ENCODE measurements around the gene DHFR2.
"Not testable (repeated sequence)": the region's sequence is repeated elsewhere in the genome, so short reads cannot be mapped to it uniquely, and the experiment has no call there.

The DHFR2 gene

GRCh38 chr3:94065122-94065521 lies 2.4 kb upstream of the DHFR2 start:
- peak in 1 of 3 donors; percentile 6 for DNase-seq

DNA sequence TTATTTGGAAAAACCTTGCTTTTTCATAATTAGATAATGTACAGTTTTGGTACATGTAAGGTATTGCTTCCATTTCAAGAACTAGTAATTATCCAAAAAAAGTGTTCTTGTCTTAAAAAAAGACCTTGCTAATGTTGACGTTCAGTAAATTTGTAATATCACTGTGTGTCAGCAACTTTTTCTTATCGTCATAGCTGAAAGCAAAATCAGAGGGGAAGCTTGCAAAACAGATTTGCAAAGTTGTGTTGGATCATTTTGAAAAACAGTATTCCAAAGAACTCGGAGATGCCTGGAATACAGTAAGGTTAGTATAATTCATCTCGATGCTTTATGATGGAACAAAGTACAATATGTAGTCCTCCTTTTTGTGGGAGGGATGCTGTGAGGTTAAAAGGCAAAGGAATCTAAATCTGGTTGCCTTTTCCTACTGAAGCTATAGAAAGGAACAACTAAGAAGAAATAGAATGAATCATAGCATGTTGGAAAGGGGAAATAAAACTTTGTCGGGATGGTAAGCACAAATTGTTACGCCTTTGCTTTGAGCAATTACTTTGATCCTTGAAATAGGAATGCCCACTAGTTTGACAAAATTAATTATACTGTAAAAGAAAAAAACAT lies 1.6 kb upstream of the DHFR2 start:
- DNase-seq, result peak; percentile 39 to 69 (median 63)

GRCh38 chr3:94063496-94064119 lies 892 bp upstream of the DHFR2 start:
- DNase-seq, result peak in 1 of 3 donors; percentile 9

GRCh38 chr3:94061297-94061696 lies 1.4 kb downstream of the DHFR2 start:
- DNase-seq, result no peak

DNA sequence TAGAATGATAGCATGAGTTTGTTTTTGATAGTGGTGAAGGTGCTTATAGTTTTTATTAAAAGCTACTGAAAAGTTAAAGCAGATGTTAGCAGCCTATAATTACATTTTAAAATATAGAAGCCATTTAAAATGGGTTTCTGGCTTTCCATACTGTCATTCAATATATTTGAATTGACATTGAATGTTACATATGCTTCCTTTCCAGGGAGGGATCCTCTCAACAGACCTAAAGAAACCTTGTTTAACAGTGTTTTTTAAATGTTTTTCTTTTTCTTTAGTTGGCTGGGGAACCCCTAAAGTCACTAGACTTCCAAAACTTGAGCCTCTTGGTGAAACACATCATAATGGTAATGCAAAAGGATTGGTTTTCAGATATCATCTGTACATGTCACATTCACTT lies 12.2 kb downstream of the DHFR2 start:
- DNase-seq, result no peak

GRCh38 chr3:94049267-94049666 lies 13.4 kb downstream of the DHFR2 start:
- DNase-seq, result no peak

- no peak for DNase-seq
Measured at GRCh38 chr3:94046533-94046932, 16.2 kb downstream of the DHFR2 start.

- not testable (repeated sequence) for DNase-seq
Measured at GRCh38 chr3:94044100-94044936, 18.4 kb downstream of the DHFR2 start.

- no peak for DNase-seq
Measured at GRCh38 chr3:94043285-94043684, 19.4 kb downstream of the DHFR2 start.

- peak; percentile 29 to 49 (median 38) for DNase-seq
Measured at GRCh38 chr3:94036909-94037507, 25.7 kb downstream of the DHFR2 start.

DNA sequence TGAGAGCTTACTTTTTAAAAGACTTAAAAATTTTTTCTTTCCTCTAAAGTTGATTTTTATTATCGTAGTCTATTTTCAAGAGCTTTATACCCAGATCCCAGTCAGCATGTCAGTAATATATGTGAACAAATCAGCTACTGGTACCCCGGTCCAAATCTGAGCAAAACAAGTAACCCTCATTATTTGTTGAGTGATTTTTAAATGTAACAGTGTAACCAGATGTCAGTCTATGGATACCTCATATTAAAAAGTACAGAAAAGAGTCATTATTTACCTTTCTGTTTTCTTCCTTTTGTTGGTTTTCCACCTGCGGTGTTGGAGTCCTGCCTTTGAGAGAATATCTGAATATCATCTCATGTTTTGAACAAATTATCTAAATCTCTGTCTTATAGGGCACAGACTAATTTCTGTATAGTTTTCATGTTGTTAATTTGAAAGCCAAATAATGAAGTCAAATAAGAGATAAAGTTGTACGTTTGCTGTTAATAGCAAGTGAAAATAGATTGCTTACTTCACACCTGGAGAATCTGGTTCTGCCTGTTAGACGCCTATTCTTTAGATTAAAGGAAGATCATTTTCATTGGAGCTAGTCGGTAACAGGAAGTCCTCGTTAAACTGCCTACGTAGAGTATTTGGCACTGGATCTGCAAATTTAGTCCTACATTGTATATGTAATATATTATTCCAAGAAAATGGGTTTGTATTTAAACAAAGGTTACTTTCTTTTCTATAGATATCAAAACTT lies 34.5 kb downstream of the DHFR2 start, which contains the start of gene STX19:
Gene STX19, minus strand, starts transcription at position 505 of the 745 bp plus-strand sequence. CDS start 13,328 bp downstream, outside the sequence.
- no peak for DNase-seq

GRCh38 chr3:94026623-94027022 lies 36.1 kb downstream of the DHFR2 start:
- no peak for DNase-seq

DNA sequence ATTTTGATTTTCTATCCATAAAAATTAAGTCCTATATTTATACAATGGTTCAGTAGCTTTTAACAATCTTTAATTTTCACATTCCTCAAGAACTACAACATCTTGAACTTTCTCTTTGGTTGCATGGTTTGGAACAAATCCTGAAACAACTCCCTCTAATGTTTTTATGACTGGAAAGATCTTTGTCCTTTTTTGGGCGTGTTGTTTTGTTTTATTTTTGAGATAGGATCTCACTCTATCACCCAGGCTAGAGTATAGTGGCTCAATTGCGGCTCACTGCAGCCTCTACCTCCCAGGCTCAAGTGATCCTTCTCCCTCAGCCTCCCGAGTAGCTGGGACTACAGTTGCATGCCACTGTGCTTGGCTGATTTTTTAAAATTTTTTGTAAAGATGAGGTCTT lies 38.3 kb downstream of the DHFR2 start:
- DNase-seq, result no peak

DNA sequence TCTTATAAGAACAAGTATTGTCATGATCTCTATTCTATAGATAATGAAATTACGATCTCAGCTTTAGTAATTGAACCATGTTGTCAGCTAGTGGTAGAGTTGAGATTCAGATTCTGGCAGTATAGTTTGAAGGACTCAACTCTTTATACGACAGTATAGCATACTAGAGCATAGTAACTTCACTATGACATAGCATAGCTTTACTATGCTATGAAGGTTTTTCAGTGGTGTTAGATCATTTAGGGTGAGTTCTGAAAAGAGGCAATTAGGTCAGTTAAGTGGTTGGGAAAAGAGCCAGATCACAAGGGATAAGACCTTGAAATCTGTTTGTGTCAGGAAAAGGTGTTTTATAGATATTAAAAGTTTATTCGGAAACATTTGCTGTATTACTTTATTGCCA lies 42.4 kb downstream of the DHFR2 start:
- no peak for DNase-seq

DNA sequence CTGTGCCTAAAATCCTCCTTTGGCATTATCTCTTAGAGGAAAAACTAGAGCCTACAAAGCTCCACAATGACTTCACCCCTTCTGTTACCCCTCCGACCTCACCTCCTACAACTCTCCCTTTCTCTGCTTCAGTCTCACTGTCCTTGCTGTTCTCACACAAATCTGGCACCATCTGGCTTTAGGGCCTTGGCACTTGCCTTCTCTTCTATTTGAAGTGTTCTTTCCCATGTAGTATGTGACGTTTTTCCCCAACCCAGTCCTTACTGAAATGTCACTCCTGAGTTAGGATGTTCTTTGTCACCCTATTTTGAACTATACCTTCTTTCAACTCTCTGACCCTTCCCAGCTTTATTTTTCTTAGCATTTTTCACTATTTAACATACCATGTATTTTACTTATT lies 43.1 kb downstream of the DHFR2 start:
- DNase-seq, result no peak

DNA sequence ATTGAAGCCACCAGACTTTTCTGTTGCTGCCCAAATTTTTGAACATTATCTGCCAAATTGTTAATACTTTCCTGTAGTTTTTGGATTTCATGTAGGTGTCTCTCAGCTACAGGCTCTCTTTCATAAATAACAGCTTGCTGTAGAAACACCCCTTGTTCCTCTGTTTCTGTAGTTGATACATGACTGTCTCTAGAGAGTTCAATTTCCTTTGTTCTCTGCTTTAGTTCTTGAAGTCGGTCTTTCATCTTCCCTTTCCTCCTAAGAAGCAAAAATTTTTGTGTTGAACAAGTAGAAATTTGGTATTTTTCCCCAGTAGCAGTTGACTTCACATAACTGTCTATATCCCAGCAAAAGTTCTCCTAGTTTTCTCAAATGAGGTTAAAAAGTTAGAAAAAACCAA lies 47.7 kb downstream of the DHFR2 start:
- DNase-seq, result no peak

GRCh38 chr3:94012185-94012584 lies 50.5 kb downstream of the DHFR2 start:
- no peak for DNase-seq

DNA sequence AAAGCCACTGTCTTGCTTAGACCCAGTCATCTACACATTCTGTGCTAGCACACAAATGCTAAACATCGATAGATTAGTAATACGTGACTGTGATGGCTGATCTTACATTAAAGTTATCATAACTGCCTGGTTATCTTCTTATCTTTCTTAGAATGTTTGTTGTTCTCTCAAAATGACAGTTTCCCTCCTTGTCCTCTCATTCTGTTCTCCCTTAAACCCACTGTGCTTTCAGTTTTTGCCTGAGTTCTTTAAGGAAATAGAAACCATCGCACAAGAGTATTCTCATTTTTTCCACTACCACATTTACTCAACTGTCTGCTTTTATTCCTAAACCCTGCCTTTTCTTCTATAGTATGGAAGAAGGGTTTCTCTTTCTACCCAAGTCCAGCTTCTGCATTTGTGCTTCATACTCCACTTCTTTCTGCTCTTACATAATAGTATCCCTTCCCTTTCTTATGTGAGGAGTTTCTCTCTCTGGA lies 51.4 kb downstream of the DHFR2 start:
- DNase-seq, result peak; percentile 46 to 72 (median 67)

DNA sequence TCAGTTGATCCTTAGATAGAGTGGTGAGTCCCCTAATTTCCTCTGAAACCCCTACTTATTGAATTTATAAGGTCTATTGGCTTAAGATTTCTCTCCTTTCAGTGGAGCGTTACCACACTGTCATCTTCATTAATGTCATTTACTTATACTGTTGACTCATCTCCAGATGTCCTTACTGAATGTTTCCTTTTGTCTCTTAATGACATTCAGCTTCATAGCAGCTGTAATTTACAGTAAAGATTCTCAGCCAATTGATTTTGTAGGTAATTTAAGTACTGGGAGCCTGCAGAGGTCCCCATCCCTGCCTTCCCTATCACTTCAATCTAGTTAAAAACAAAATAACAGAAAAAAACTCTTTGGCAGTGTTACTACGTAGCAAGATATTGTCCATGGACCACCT lies 53.1 kb downstream of the DHFR2 start:
- no peak for DNase-seq

GRCh38 chr3:94008253-94008652 lies 54.5 kb downstream of the DHFR2 start:
- no peak for DNase-seq

Measured in suppressor macrophage treated with lipopolysaccharide for 1 hour (primary cell).